T follicular helper cell (primary cell): Measurements from ENCODE around the gene GSTM3.
"Not testable (repeated sequence)": the region's sequence is repeated elsewhere in the genome, so short reads cannot be mapped to it uniquely, and the experiment has no call there.

ENCODE experiments used
- DNase-seq: peaks from one replicate; pipeline ENCODE4 v3.0.0-alpha.2; 2020; ENCODE audit warnings: low read depth

GSTM3 gene

DNA sequence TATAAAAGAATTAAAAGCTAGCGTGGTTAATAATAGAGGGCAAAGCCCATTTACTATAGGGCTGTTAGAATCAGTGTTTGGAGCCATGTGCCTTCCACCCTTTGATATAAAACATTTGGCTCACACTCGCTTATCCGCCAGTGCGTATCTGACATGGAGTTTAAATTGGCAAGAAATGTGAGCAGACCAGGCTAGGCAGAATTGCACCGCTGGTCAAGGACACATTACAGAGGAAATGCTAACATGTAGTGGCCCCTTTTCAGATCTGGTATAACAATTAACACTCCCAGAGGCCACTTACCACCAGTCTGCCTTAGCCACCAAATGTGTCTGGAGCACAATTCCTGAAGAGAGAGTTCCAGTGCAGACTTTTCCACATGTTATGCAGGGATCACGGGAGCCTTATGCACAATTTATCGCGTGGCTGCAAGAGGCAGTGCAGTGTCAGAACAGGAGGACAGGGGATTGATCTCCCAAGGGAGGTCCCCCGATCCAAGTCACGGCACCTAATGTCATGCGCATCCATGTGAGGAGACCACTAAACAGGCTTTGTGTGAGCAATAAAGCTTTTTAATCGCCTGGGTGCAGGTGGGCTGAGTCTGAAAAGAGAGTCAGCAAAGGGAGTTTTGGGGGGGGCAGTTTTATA lies 14.0 kb downstream of the GSTM3 start:
- no peak for DNase-seq

DNA sequence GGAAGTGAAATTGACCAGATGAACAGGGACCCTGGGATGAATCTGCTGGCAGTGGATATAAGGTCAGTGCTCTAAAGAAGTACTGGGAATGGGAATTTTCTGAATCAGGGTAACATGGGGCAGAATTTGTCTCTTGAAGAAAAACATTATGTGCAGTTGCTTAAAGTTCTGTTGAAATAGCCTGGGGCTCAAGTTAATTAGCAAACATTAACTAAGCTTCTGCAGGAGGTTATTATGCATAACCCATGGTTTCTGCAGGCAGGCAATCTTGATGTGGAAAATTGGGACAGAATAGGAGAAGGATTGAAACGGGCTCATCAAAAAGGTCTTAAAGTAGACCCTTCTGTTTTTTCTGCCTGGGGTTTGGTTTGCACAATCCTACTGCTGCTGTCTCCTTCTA lies 14.8 kb downstream of the GSTM3 start:
- DNase-seq: no peak

DNA sequence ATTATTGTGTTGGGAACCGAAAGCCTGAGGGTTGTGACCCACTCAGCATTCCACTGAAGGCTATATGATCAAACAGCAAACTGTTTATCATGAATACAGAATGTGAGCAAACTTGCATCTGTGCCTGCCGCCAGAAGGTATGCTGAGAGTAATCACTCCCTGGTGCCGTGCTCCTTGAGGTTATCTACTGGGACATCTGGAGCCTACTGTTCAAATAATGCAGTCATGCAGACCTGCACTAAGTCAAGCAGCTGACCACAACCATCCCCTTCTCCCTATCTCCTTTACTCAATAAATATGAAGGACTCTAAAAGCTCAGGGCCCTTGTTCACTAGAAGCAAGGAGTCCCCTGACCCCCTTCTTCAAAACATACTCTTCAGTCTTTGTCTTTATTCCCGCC lies 15.3 kb downstream of the GSTM3 start:
- no peak for DNase-seq

DNA sequence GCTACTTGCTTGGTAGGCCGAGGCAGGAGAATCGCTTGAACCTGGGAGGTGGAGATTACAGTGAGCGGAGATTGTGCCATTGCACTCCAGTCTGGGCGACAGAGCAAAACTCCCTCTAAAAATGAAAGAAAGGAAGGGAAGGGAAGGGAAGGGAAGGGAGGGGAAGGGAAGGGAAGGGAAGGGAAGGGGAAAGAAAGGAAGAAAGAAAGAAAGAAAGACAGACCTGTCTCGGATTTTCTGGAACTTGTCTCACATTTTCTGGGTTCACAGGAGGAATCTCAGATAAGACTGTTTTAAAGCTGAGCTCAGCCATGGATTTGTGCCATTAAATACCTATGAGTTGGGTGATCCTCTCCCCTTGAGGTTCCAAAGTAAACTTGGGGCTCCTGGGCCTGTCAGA lies 15.9 kb downstream of the GSTM3 start:
- DNase-seq: no peak

DNA sequence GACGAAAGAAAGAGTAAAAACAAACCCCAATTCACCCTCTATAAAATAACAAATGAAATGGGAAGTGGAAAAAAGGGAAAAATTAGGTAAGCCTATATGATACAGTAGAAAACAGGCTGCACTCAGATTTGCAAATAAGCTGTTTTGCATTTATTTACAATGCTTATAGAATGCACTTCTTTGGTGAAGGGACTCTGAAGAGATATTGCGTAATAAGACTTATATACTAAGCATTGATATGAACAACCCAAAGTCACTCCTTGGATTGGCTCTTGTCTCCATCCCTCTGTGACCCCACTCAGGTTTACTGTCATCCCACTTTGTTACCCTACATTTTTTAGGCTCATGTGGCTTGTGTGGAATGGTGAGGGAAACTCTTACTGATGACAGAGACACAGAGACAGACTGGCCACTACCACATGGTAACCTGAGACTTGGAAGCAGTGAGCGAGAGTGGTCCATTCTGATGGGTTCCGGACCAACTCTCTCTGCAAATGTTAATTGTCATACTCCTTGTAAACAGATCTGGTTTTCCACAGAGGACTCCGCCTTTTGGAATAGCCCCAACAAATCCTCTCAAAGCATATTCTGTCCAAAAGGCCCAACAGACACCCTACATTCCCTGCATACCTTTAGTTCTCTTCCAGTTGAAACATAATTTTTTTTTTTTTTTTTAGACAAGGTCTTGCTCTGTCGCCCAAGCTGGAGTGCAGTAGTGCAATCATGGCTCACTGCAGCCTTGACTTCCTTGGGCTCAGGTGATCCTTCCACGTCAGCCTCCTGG lies 17.7 kb downstream of the GSTM3 start:
- DNase-seq: no peak

DNA sequence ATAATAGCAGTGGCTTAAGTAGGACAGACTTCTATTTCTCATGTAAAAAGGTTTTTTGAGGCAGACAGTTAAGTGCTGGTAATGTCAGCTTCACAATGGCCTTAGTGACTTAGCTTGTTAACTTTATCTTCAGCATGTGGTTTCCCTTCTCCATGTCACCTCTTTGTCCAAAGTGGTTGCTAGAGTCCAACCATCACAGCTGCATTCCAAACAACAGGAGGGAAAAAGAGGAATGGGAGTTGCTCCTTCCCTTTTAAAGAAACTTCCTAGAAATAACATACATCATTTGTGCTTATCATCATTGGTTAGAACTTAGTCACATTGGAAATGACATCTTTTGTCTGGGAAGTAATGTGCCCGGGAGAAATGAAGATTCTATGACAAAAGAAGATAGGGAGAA lies 18.9 kb downstream of the GSTM3 start:
- no peak for DNase-seq

DNA sequence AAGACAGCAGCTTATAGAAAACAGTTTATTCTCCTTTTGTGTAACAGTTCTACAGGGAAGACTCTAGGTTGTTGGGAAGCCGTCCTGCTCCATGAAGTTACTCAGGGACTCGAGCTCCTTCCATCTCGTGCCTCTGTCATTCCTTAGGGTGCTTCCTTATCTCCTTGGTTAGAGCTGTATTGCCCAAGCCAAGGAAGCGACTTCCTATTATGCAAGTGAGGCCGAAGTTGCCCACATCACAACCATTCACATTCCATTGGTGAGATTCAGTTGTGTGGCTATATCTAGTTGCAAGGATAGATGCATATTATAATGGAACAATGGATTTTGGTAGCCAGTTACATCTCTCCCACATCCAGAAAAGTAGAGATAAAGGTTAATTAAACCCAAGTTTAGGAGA lies 19.8 kb downstream of the GSTM3 start:
- no peak for DNase-seq

DNA sequence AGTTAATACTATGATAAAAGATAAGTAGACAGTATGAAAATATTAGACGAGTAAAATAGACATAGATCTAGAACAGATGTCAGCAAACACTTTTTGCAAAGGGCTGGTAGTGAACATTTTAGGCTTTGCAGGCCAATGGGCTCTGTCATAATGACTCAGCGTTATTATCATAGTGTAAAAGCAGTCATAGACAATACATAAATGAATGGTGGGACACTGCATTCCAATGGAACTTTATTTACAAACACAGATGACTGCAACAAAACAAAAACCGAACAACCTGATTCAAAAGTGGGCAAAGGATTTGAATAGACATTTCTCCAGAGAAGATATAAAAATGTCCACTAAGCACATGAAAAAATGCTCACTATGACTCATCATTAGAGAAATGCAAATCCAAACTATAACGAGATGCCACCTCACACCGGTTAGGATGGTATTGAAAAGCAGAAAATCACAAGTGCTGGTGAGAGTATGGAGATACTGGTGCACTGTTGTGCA lies 21.5 kb downstream of the GSTM3 start:
- DNase-seq: no peak

DNA sequence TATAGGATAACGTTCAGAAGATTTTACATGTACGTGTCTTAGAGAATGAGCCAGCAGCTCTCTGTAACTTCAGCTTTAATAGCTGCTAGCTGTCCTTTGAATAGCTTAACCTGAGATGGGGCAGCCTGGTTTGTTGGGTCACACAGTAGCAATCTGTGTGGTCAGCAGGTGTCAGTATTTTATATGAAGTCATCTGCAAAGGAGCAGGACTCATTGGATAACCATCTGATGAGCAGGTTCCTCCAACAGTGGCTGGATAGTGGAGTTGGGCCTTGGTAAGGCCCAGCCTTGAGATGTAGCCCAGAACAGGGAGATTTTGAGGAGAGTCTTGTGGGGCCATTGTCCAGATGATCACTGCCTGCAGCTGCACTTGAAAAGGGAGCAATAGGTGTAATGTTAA lies 22.3 kb downstream of the GSTM3 start:
- DNase-seq: no peak

DNA sequence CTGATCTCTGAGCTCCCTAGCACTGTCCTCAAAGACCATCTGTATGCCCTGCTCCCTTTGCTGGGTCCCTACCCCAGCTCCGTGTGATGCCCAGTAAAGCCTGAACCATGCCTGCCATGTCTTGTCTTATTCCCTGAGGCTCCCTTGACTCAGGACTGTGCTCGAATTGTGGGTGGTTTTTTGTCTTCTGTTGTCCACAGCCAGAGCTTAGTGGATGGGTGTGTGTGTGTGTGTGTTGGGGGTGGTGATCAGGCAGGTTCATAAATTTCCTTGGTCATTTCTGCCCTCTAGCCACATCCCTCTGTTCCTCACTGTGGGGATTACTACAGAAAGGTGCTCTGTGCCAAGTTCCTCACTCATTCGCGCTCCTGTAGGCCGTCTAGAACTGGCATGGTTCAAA lies 23.1 kb downstream of the GSTM3 start:
- DNase-seq: no peak

DNA sequence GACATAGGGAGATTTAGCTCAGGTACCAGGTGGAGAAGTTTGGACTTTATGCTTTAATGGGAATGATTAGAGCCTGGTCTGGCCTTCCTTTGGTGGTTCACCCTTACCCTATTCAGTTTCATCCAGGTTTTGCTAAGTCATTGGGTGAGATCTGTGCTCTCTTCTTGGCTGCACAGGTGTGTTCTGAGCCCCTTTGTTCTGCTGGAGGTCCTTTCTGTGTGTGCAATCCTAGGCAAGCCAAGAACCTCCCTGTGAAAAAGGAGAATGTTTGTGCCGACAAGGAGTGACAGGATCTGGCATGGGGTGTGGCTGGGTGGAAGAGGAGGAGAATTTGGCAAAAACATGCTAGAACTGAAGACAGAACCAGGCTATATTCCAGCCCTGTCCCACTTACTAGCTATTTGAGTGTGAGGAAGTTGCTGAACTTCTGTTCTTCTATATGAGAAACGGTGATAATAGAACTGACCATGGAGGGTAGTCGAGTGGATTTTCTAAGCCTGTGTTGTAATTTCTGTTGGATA lies 24.2 kb downstream of the GSTM3 start:
- DNase-seq: no peak

DNA sequence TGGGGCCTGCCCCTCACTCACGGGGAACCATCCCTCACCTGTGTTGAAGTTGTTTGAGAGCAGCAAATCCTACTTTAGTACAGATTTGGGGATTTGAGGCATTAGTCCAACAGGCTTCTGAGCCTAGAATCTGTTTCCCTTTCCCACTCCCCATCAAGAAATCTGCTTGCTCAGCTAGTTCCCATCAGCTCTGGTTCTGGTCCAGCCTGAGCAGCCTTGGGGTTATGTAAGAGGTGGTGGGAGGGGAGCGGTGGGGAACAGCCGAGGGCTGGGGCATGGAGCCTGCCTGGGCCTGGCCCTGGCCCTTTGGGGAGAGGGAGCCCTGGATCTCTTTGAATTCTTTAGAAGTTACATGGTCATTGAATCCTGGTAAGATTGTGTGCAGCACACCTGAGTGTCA lies 24.7 kb downstream of the GSTM3 start:
- DNase-seq: no peak

DNA sequence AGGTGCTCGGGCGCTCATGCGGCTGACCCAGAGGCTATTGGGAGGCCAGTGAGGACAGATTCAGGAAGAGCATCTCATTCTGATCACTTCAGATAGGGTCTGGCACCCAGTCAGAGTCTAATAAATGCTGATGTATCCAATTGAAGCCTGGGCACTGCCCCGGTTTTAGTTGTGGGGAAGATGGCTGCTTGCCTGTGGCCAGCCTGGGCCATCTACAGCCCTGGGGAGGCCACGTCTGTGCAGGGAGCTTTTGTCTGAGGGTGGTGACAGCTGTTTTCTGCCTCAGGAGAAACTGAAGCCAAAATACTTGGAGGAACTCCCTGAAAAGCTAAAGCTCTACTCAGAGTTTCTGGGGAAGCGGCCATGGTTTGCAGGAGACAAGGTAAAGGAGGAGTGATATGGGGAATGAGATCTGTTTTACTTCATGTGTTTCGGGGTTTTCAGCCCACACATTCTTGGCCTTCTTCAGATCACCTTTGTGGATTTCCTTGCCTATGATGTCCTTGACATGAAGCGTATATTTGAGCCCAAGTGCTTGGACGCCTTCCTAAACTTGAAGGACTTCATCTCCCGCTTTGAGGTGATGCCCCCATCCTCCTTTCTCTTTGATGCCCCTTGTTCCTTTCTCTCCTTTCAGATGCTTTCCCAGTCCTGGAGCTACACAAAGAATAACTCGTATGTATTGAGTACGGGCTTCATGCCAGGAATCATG lies 26.0 kb downstream of the GSTM3 start:
- DNase-seq: no peak

DNA sequence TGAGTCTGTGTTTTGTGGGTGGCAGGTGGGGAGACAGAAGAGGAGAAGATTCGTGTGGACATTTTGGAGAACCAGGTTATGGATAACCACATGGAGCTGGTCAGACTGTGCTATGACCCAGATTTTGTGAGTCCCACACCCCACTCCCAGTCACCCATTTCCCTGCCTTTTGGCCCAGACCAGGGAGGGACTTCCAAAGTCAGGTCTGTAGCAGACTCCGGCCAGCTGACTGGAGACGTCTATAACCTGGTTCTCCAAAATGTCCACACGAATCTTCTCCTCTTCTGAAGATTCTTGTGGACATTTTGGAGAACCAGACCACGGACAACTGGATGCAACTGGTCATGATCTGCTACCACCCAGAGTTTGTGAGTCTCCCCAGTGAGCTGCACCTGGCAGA lies 27.2 kb downstream of the GSTM3 start:
- DNase-seq: no peak

DNA sequence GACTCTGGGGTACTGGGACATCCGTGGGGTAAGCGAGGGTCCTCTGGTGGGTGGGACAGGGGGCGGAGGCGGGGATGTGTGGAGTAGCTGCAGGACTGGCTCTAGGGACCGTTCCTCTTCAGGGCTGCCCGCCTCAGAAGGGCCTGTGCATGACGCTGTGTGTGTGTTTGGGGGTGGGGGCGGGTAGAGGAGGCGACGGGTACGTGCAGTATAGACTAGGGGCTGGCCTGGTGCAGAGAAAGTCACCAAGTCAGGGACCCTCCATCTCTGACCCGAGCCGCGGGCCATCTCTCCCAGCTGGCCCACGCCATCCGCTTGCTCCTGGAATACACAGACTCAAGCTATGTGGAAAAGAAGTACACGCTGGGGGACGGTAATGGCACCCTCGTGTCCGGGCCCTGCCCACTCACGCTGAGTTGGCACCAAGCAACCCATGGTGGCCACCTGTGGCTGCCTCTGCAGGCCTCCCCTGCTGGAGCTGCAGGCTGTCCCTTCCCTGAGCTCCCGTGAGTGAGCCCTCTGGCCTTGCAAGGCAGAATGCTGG lies 28.4 kb downstream of the GSTM3 start:
- DNase-seq: no peak

DNA sequence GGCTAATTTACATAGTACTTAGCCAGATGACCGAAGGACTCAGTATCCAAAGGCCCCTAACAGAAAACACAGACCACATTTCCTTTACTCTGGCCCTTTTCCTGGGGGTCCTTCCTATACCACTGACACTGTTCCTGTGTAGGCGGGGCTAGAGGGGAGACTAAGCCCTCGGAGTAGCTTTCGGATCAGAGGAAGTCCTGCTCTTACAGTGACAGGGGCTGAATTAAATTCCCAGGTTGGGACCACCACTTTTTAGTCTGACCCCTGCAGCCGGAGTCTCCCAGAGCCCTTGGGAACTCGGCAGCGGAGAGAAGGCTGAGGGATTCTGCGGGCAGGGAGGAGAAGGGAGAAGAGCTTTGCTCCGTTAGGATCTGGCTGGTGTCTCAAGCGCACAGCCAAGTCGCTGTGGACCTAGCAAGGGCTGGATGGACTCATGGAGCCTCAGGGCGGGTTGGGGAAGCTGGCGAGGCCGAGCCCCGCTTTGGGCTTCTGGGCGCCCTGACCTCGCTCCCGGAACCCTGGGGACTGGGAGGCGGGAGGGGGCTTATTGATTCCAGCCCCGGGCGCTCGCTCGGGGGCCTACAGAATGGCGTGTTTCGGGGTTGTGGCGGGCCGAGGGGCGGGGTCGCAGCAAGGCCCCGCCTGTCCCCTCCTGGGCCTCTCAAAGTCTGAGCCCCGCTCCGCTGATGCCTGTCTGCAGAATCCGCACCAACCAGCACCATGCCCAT lies 29.1 kb downstream of the GSTM3 start, which contains the start of gene GSTM5:
Gene GSTM5 (plus strand): TSS at position 659 of the 728 bp plus-strand sequence. CDS start 62 bp downstream, at position 721.
- DNase-seq: not testable (repeated sequence)

DNA sequence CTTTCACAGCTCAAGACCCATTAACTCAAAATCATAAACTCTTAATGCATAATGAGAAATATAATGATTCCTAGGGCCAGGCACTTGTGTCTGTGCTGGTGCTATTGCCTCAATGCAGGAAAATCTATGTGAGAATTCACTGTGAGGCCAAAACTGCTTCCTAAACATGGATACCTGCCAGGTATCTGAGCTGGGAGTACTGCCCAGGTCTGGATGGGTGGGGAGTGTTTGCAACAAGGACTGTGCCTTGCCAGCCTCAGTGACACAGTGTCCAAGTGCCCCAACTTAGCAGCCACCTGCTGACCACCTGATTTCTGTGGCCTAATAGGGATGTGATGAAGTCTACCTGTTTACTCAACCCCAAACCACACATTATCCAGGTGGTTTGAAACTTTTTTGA lies 31.0 kb downstream of the GSTM3 start:
- DNase-seq: not testable (repeated sequence)

DNA sequence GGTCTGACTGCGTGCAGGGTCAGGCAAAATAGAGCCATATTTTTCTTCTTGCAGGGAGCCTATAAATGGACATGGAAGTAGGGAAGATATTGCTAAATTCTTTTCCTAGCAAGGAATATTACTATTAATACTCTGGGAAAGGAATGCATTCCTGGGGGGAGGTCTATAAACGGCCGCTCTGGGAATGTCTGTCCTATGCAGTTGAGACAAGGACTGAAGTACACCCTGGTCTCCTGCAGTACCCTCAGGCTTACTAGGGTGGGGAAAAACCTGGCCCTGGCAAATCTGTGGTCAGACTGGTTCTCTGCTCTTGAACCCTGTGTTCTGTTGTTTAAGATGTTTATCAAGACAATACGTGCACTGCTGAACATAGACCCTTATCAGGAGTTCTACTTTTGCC lies 31.9 kb downstream of the GSTM3 start:
- not testable (repeated sequence) for DNase-seq

DNA sequence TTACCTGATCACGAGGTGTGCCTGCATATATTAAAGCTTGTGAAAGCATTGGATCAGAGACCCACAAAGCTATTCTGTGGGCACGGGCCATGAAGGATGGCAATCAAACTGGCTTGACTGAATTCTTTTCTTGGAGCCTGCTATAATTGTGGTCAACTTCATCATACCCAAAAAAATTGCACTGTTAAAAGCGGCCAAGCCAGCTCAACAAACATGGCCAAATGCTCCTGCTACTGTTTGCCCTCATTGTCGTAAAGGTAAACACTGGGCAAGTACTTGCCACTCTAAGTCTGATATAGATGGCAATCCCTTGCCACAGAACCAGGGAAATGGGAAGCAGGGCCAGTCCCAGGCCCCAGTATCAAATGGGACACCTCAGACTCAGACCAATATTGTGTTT lies 35.4 kb downstream of the GSTM3 start:
- DNase-seq: no peak

DNA sequence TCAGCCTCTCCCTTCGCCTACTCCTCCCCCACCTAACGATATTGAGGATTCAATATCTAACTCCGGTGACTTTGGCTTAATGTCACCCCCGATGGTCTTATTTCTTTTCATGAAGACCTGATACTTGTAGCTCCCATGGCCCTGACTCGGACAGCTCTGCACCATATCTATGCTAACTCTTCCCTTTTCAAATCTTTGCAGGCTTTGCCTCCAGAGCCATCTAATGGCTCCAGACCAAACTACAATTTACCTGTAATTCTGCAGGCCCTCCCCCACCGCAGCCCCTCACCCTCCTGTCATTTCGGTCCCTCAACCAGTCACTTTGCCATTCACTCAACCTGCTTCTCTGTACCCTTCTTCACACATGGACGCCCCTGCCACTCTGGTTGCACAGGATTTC lies 36.7 kb downstream of the GSTM3 start:
- DNase-seq: no peak

DNA sequence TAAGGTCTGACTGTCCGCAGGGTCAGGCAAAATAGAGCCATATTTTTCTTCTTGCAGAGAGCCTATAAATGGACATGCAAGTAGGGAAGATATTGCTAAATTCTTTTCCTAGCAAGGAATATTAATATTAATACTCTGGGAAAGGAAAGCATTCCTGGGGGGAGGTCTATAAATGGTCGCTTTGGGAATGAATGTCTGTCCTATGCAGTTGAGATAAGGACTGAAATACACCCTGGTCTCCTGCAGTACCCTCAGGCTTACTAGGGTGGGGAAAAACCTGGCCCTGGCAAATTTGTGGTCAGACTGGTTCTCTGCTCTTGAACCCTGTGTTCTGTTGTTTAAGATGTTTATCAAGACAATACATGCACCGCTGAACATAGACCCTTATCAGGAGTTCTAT lies 37.9 kb downstream of the GSTM3 start:
- not testable (repeated sequence) for DNase-seq

DNA sequence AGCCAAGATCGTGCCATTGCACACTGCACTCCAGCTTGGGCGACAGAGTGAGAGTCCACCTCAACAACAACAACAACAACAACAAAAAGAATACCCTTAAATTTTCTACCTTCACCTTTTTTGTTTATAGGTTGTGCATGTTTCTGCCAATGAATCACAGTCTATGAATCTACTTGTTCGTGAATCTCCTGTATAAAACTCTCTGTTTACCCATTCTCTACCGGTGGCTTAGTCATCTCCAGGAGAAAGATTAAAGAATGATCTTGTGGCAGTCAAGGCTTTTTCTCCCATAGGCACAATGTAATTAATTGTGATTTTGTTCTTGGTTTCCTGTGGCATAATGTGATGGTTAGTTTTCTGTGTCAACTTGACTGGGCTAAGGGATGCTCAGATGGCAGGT lies 43.0 kb downstream of the GSTM3 start:
- not testable (repeated sequence) for DNase-seq
